K562 (cell line): Measurements from ENCODE around the gene ENO3. TPM values are rescaled to one million over a fixed set of nuclear protein-coding genes. Genes with fewer than 3 reads are reported as not detected.

Experiments
- BMI1 ChIP-seq: fragments of 150-350 bp; IDR thresholded peaks from 2 replicates; pipeline ENCODE4 v1.6.1; 2014; ENCODE audit warnings: low read length
- EP400 ChIP-seq: fragments of 450-650 bp; IDR thresholded peaks from 2 replicates; pipeline ENCODE4 v1.6.1; 2017; ENCODE audit warnings: antibody characterized with exemption, mild to moderate bottlenecking, moderate library complexity
- ETS2 ChIP-seq: IDR thresholded peaks from 2 replicates; pipeline ENCODE4 v1.6.1; 2016; ENCODE audit warnings: borderline replicate concordance, missing genetic modification characterization, mild to moderate bottlenecking, moderate library complexity, missing compliant biosample characterization; ENCODE audit not compliant: poor library complexity, severe bottlenecking
- HDAC3 ChIP-seq: fragments of 450-650 bp; IDR thresholded peaks from 2 replicates; pipeline ENCODE4 v1.6.1; 2018; ENCODE audit warnings: borderline replicate concordance, mild to moderate bottlenecking, moderate library complexity; ENCODE audit not compliant: partially characterized antibody
- HMG20A ChIP-seq: fragments of 450-650 bp; formaldehyde crosslinking; conservative IDR thresholded peaks from 2 replicates; pipeline ENCODE4 v1.4.0; 2020; ENCODE audit warnings: mild to moderate bottlenecking, mixed read lengths
- MECOM ChIP-seq: fragments of 250-450 bp; sonication (Bioruptor Pico); IDR thresholded peaks from 2 replicates; pipeline ENCODE4 v1.8.0; 2022; ENCODE audit warnings: inconsistent platforms
- NFIC ChIP-seq: fragments of 450-650 bp; IDR thresholded peaks from 2 replicates; pipeline ENCODE4 v1.6.1; 2017; ENCODE audit warnings: mild to moderate bottlenecking, inconsistent platforms
- POLR2G ChIP-seq: fragments of 200-400 bp; formaldehyde crosslinking; IDR thresholded peaks from 2 replicates; pipeline ENCODE4 v1.6.1; 2017; ENCODE audit warnings: low read depth, mild to moderate bottlenecking, antibody characterized with exemption, low read length, moderate library complexity
- SAFB2 ChIP-seq: fragments of 200-400 bp; formaldehyde crosslinking; IDR thresholded peaks from 2 replicates; pipeline ENCODE4 v1.6.1; 2018; ENCODE audit warnings: borderline replicate concordance, low read length, low read depth, moderate library complexity; ENCODE audit not compliant: severe bottlenecking
- TRIM24 ChIP-seq, 2 experiments: fragments of 450-650 bp; IDR thresholded peaks; 2 replicates each; pipeline ENCODE4 v1.6.1; 2016
- ZNF121 ChIP-seq: sonication (generic); formaldehyde crosslinking; conservative IDR thresholded peaks from 2 replicates; pipeline ENCODE4 v1.8.0; 2022; ENCODE audit warnings: missing genetic modification reagents
- polyA plus RNA-seq, 8 experiments: library from polyadenylated mRNA; depleted of rRNA in 4 of 8; stranded (reverse) in 5 of 8; unstranded in 3 of 8; fragments of >200 nt; fragmentation: Nextera tagmentation in 2 of 8; fragmentation: Illumina TruSeq in 1 of 8; extraction: Ambion mirVana in 2 of 8; extraction: Trizol in 1 of 8; gene quantifications; 2 replicates each; pipeline versions ENCODE4 v1.2.1 to v1.2.3, GENCODE V29; 2011 to 2014; ENCODE audit warnings: inconsistent platforms in 1 of 8, missing spikeins in 1 of 8
- total RNA-seq, 7 experiments: library from RNA; depleted of rRNA in 6 of 7; stranded (reverse); fragments of >200 nt in 6 of 7; fragmentation: Illumina TruSeq in 2 of 7; extraction: Trizol in 2 of 7; gene quantifications; 2 replicates each; pipeline versions ENCODE4 v1.2.1 to v1.2.3, GENCODE V29; 2011 to 2021; ENCODE audit warnings: low replicate concordance in 1 of 7
- TF ChIP-seq, protein P1 (sequence below): fragments of 450-650 bp; IDR thresholded peaks from 2 replicates; pipeline ENCODE4 v1.6.1; 2016; ENCODE audit warnings: missing biosample characterization, missing genetic modification characterization
- TF ChIP-seq, protein P2 (sequence below): fragments of 450-650 bp; formaldehyde crosslinking; IDR thresholded peaks from 2 replicates; pipeline ENCODE4 v1.4.0; 2022; ENCODE audit warnings: missing genetic modification characterization

Gene ENO3
- total and polyA plus RNA-seq, 9 of the 15 experiments (the other 6 are each of a cell fraction or from before 2014, with no cell fraction given), result 5.7 to 17.2 (median 9.9) TPM

DNA sequence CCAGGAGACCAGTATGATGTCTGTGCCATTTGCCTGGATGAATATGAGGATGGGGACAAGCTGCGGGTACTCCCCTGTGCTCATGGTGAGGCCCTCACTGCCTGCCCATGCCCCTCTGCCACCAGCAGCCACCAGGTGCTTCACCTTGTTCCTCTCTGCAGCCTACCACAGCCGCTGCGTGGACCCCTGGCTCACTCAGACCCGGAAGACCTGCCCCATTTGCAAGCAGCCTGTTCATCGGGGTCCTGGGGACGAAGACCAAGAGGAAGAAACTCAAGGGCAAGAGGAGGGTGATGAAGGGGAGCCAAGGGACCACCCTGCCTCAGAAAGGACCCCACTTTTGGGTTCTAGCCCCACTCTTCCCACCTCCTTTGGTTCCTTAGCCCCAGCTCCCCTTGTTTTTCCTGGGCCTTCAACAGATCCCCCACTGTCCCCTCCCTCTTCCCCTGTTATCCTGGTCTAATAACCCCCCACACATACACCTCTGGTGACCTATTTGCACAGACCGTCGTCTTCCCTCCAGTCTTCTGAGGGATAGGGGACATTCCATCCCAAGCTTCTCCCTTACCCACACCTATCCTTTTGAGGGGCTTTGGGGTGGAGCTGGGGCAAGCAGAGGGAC is 6.3 kb upstream of the ENO3 start (continued):
- TF ChIP-seq EP400 (no peak), HDAC3 (no peak), ETS2 (no peak), HMG20A (CRISPR knock-in tag) (no peak), BMI1 (no peak), NFIC (0 out of 2 replicates have a peak, but pooled peaks have one; percentile 4), SAFB2 (no peak), TRIM24 (IDR thresholded peaks at IDR 0.05) (peak in 1 of 2 experiments; percentile 25; a peak in 1 of 4 replicates), MECOM (no peak), POLR2G (peak; percentile 79), ZNF121 (CRISPR knock-in tag) (no peak)
- TF ChIP-seq, protein P1, sequence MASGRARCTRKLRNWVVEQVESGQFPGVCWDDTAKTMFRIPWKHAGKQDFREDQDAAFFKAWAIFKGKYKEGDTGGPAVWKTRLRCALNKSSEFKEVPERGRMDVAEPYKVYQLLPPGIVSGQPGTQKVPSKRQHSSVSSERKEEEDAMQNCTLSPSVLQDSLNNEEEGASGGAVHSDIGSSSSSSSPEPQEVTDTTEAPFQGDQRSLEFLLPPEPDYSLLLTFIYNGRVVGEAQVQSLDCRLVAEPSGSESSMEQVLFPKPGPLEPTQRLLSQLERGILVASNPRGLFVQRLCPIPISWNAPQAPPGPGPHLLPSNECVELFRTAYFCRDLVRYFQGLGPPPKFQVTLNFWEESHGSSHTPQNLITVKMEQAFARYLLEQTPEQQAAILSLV (tag), result no peak
- TF ChIP-seq, protein P2, sequence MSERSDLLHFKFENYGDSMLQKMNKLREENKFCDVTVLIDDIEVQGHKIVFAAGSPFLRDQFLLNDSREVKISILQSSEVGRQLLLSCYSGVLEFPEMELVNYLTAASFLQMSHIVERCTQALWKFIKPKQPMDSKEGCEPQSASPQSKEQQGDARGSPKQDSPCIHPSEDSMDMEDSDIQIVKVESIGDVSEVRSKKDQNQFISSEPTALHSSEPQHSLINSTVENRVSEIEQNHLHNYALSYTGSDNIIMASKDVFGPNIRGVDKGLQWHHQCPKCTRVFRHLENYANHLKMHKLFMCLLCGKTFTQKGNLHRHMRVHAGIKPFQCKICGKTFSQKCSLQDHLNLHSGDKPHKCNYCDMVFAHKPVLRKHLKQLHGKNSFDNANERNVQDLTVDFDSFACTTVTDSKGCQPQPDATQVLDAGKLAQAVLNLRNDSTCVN, result no peak
